ENCODE data around the gene CSRNP2.
"Not testable (repeated sequence)": the region's sequence is repeated elsewhere in the genome, so short reads cannot be mapped to it uniquely, and the experiment has no call there.

The CSRNP2 gene

DNA sequence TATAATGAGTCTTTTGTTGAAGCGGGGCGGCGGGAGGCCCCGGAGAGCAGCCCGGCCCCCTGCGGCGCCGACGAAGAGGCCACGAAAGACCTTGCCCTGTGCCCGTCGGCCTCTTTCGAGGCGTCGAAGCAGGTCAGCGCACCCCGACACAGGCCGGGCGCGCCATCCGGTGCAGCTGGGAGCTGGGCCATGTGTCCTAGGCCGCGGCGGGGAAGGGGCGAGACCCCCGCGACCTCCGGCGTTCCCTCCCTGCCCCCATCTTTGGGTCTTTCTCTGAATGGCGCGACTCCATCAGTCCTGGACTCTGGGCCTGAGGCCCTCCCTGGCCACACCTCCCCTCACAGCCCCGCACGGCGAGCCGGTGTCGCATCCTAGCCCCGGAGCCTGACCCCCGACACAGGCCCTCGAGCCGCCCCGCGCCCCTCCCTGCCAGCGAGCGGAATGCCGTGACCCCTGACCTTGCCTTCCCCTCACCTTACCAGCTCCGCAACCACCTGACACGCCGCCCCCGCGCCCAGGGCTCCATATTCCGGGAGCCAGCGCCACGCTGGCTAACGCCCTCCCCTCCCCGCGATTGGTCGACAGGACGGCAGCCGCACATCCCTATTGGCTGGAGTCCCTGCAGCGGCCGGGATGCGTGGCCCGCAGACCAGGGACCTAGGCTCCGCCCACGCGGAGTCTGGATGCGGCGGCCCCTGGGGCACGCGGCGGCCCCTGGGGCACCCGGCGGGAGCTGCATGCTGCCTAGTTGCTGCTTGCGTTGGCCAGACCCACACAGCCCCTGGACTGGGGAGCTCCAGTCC lies 57.4 kb downstream of the CSRNP2 start, which contains the start of gene SLC11A2:
TSS of gene SLC11A2 (minus strand) at position 549 of the 803 bp plus-strand sequence. CDS start 15,656 bp downstream, outside the sequence.
- peak; percentile 75 to 85 for DNase-seq

DNA sequence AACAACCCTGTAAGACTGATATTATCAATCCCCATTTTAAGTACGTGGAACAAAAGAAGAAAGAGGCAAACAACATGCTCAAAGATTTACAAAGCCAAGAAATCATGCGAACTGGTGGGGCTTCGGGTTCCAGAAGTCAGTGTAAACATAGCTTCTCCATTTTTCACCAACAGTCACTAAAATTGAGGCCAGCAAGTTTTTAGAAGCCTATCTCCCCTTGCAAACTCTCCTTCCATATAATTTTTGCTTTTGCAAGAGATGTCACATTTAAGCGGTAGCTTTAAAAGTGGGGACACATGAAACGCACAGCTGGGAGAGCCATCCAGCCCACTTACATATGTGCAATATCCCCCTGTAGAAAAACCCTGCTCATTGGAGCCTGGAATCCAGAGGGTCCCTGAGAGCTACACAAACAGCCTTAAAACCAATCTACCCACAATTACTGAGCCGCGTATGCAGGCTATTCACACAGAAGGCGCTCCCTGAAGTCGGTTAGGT lies 58.0 kb downstream of the CSRNP2 start:
- DNase-seq = no peak

DNA sequence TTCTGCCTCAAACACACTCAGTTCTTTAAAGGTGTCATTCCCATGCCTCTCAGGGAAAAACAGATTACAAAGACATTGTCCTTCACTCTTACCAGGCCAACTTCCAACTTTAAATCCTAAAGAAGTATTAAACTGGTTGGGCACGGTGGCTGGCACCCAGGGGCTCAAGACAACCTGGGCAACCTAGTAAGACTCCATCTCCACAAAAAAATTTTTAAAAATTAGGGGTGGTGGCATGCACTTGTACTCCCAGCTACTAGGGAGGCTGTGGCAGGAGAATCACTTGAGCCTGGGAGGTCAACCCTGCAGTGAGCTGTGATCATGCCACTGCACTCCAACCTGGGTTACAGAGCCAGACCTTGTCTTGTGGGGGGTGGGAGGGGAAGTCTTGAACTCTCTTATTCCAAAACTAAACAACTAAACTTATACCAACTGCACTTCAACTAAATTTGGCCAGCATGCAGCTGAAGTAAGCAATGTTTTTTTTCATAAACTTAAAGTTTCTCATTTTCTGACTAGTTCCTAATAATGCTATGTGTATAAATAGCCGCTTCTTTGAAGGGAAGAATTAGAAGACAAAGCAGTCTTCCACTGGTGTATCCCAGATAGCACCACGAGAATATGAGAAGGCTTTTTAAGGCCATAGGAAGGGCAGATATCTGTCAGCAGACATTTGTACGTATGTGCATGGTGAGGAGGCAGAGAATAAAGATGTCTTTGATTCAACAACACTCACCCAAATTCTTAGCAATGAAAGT lies 59.6 kb downstream of the CSRNP2 start:
- DNase-seq = no peak

DNA sequence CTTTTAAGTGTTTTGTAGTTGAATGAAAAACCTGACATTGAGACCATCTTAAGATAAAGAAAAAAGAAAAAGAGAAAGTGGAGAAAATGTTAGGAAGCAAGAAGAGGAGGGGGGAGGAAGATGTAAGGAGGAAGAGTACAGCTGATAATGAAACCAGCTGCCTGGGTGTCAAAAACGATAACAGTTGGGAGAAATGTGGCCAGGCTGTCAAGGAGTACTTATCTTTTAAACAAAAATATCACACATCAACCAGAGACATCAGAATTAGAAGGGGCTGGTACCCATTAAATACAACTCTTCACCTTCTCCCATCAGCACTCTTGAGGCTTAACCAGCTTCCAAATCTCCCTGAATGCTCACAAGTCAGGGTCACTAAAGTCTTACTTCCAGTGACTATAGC lies 61.7 kb downstream of the CSRNP2 start:
- no peak for DNase-seq

DNA sequence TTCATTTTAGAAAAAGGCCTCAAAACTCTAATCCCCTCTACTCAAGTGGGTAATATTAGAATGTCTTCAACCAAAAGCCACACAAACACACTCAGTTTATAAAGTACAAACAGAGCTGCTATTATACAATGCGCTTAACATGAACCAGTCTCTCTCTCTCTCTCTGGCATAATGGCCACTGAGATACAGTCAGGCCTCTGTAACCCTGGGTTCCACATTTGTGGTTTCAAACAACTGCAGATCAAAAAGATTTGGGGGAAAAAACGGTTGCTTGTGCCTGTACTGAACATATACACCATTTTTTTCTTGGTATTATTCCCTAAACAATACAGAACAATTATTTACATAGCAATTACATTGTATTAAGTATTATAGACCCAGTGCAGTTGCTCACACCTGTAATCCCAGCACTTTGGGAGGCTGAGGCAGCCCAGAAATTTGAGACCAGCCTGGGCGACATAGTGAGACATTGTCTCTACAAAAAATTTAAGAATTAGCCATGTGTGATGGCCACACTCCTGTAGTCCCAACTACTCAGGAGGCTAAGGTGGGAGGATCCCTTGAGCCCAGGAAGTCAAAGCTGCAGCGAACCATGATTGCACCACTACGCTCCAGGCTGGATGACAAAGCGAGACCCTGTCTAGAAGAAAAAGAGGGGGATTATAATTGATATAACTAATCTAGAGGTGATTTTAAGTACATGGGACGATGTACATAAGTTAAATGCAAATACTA lies 62.8 kb downstream of the CSRNP2 start:
- no peak for DNase-seq

DNA sequence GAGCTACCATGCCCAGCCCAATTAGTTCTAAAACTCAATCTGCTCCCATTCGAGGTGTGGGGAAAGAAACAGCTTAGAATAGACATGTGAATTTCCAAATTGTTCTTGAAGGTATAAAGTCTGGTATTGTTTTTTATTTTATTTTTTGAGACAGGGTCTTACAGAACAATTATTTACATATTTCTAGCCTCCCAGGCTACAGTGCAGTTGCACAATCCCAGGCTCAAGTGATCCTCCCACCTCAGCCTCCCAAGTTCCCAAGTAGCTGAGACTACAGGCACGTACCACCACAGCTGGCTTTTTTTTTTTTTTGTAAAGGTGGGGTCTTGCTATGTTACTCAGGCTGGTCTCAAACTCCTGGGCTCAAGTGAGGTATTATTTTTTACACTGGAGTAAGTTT lies 63.5 kb downstream of the CSRNP2 start:
- no peak for DNase-seq

DNA sequence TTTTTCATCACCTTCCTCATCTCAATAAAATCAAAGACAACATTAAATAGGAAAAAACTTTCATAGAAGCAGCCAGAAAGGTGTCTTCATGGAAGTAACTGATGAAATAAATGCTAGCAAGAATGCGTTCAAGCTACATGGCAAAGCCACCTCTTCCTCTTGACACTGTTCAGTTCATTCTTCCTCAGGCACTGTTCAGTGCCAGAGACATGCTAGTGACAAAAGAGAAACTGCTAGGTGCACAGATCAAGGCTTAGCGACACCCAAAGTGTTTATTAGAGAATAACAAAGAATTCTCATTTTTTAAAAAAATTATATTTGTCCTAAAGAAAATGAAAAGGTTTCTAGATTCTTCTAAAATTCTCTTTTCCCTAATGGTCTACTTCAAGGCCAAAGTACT lies 64.4 kb downstream of the CSRNP2 start:
- no peak for DNase-seq

DNA sequence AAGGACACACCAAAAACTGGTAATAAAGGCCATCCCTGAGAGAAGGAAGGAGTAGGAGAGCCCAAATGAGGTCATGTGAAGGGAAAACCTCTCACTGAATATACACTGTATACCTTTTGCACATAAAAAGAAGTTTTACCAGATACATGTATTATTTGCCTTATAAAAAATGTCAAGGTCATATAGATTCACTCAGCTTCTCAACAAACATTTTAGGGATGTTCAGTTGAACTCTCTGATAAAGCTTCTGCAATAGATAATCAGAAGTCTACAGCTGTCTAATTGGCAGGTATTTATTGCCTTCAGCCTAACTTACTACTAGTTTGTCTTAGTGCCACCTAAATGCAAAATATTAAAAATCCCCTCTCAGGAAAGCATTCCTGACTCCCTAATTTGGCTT lies 65.9 kb downstream of the CSRNP2 start:
- no peak for DNase-seq

DNA sequence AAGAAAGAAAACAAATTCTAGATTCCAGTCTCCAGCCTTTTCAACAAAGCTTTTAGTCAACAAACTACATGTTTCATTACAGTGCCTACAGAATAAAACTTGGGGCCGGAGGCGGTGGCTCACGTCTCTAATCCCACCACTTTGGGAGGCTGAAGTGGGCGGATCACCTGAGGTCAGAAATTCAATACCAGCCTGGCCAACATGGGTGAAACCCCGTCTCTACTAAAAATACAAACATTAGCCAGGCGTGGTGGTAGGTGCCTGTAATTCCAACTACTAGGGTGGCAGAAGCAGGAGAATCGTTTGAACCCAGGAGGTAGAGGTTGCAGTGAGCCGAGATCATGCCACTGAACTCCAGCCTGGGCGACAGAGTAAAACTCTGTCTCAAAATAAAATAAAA lies 68.9 kb downstream of the CSRNP2 start:
- not testable (repeated sequence) for DNase-seq

DNA sequence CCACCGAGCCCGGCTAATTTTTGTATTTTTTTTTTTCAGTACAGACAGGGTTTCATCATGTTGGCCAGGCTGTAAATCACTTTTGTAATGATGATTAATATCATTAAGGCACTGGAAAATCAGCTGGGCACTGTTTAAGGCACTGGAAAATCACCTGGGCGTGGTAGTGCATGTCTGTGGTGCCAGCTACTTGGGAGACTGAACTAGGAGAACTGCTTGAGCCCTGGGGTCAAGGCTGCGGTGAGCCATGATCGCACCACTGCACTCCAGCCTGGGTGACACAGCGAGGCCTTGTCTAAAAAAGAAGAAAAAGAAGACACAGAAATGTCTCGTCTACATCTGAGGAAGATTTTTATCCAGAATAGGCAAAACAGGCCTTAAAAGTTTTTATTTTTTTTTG lies 70.0 kb downstream of the CSRNP2 start:
- no peak for DNase-seq

DNA sequence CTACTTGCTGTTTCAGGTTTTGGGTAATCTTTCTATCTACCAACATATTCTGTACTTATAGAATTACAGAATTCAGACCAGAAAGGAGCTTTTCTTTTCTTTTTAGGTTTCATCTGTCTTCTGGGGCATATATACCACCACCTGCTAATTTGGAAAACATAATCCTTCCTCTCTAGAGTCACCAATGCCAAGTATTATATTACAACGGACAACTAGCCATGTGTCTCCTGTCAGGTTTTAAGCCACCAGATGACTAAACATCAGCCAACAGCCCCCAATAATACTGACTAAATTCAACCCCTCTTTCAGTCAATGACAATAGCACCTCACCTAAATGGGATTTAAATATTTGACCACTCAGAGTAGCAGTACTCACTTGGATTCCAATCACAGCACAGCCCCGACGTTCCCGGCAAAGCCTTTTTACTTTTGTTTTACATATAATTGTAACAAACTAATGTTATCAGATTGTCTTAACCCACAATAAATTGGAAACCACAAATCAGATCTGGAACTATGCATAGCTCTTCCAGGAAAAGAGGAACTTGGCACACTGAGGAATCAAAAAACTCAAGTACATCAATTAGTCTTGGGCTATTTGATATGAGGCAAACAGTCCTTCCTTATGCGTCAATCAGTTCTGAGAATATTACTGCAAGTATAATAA lies 70.7 kb downstream of the CSRNP2 start:
- no peak for DNase-seq

DNA sequence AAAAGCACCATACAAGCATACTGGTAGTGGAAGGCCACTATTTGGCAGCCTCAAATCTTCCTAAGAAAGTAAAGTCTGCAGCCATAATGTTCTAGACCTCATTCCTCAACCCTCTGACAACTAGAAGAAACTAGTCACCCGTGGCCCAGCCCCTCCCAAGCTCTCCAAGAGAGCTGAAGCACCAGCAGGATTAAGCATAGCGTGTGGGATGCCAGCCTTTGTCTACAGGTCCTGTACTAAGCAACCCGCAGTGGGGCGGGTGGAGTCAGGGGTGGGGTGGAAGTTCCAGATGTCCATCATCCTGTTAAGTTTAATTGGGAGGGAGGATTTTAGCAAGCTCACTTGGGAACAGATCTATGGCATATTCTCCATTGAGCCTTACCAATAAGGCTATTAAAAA lies 71.4 kb downstream of the CSRNP2 start:
- no peak for DNase-seq
